ENCODE data around the gene FPGS. TPM values are rescaled to one million over a fixed set of nuclear protein-coding genes. Genes with fewer than 3 reads are reported as not detected.

FPGS gene
- total RNA-seq, 1 experiment from 2014 or later = 70.6 TPM

DNA sequence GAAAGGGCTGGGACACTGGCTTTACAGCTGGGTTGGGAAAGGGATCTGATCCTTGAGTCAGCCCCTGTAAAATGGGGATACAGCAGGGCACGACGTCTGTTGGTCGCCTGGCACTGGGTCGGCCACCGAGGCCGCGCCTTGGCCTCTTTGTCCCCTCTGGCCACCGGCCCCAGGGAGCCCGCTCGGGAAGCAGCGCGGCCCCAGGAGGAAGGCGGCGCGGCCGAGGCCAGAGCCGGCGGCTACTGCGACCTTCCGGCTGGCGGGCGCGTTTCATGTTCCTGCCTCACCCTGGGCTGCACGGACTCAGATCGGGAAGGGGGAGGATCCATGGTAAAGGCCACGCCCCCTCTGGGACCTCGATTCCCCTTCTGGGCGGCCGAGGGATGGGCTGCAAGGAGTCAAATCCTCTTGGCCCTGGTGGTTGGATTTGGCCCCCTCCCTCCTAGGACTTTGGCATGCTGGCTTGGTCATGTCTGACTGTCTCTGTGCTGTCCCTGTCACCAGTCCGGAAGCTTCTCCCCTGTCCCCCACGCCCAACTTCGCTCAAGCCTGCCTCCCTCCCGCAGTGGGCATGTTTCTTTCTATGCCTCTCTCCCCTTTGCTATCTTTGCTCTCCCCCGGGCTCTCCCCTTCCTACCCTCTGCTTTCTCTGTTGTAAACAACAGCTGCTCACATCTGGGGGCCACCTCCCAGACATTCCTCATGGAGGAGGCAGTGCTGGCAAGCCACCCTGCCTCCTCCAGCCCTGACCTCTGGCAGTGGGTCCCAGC is 25.8 kb downstream of the FPGS start:
- ChIA-PET POLR2A (interaction anchor here (0.6 kb wide), 2 partner anchors 73 to 372 kb away, joined by 3 to 4 read pairs; no protein-coding TSS in a partner anchor), CTCF (interaction anchor here (0.8 kb wide), 1 partner anchor 93 kb away, joined by 6 read pairs; the partner anchor contains the start of gene TOR2A), RAD21 (ENCODE audit: low non-redundant PET in 1 of 2, low total read pairs in 2 of 2, uncharacterized antibody in 2 of 2, unreplicated experiment in 2 of 2) (interaction anchor here in 1 of 2 experiments (0.6 kb wide), 1 partner anchor 33 kb away, joined by 4 read pairs; no protein-coding TSS in a partner anchor)
- intact Hi-C loops (cut with micrococcal nuclease) = no loop called here
- Histone ChIP-seq H3K79me2 (ENCODE audit: insufficient read depth, low read length) (no peaks in the 10 kb centered on the region), H3K4me1 (ENCODE audit: control insufficient read depth in 1 of 2, insufficient read depth in 2 of 2, low read length in 2 of 2) (peaks cover 17 to 25% of the 10 kb centered on the region in 2 experiments), H3K27me3 (ENCODE audit: insufficient read depth, low read length) (no peaks in the 10 kb centered on the region), H3K36me3 (ENCODE audit: control insufficient read depth in 1 of 2, insufficient read depth in 2 of 2, low read length in 2 of 2) (no peaks in the 10 kb centered on the region), H2AFZ (ENCODE audit: low read depth, low read length, poor library complexity, severe bottlenecking) (peak overlapping the region; percentile 79), H4K20me1 (ENCODE audit: insufficient read depth) (no peaks in the 10 kb centered on the region), H3K9me2 (ENCODE audit: insufficient read depth) (no peaks in the 10 kb centered on the region), H3K4me3 (replicated peaks in 1 of 2; ENCODE audit: low read depth in 1 of 2, low read length in 2 of 2) (peak overlapping the region; percentile 28 to 49), H3K9ac (ENCODE audit: low read length) (peak overlapping the region; percentile 40), H3K27ac (ENCODE audit: low read depth, low read length) (peak overlapping the region; percentile 36; the same call in 1 of the 2 replicates), H3K4me2 (ENCODE audit: low read length) (peak overlapping the region; percentile 87), H3K9me3 (ENCODE audit: control insufficient read depth in 1 of 2, insufficient read depth in 1 of 2, low read depth in 1 of 2, low read length in 2 of 2) (no peaks in the 10 kb centered on the region)
- BruUV-seq (replicated peaks) = no TSS peak
- DNase-seq (ENCODE audit: low read depth, low spot score) (peak; percentile 41), ATAC-seq (peak; percentile 85)
- TF ChIP-seq TCF7L2 (IDR thresholded peaks at IDR 0.05; ENCODE audit: borderline replicate concordance, extremely low read depth, insufficient read depth, insufficient read length) (peak; percentile 95), EZH2 (IDR thresholded peaks at IDR 0.05) (no peak), POLR2A (IDR thresholded peaks at IDR 0.05; ENCODE audit: borderline replicate concordance, extremely low read depth, insufficient read depth, insufficient read length) (peak; percentile 57), POLR2AphosphoS5 (IDR thresholded peaks at IDR 0.05; ENCODE audit: low read depth, low read length) (peak; percentile 72)

DNA sequence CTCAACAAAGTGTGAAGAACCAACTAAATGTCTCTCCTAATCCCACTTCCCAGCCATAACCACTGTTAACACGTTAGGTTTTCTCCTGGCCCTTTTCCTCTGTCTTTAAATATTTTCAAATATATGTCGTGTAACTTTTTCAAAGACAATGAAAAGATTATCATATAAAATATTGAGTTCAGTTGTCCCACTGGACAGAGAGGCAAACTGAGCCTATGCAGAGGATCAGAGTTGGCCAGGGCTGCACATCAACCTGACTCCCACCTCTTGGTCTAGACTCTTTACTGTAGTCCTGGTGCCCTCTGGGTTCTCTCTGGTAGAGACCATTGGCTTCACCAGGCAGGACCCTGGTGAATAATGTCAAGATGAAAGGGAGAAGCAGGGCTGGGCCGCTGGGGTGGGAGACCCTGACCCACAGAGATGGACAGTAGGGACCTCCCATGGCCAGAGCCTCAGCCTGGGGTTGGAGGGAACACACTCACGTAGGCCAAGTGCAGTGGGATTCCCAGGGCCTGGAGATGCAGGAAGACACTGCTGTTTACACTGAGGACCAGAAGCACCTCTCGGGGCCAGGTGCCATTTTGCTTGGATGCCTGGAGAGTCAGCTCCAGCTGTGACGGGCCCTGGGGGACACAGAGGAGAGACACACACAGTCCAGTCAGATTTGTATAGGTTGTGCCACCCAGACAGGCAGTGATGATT is 26.7 kb downstream of the FPGS start:
- Histone ChIP-seq H2AFZ (ENCODE audit: low read depth, low read length, poor library complexity, severe bottlenecking) (peak overlapping the region; percentile 79), H3K4me1 (ENCODE audit: control insufficient read depth in 1 of 2, insufficient read depth in 2 of 2, low read length in 2 of 2) (peaks cover 17 to 25% of the 10 kb centered on the region in 2 experiments), H3K9me3 (ENCODE audit: control insufficient read depth in 1 of 2, insufficient read depth in 1 of 2, low read depth in 1 of 2, low read length in 2 of 2) (no peaks in the 10 kb centered on the region), H3K79me2 (ENCODE audit: insufficient read depth, low read length) (no peaks in the 10 kb centered on the region), H3K9me2 (ENCODE audit: insufficient read depth) (no peaks in the 10 kb centered on the region), H3K4me3 (replicated peaks in 1 of 2; ENCODE audit: low read depth in 1 of 2, low read length in 2 of 2) (no peak overlapping the region), H3K36me3 (ENCODE audit: control insufficient read depth in 1 of 2, insufficient read depth in 2 of 2, low read length in 2 of 2) (no peaks in the 10 kb centered on the region), H3K27ac (ENCODE audit: low read depth, low read length) (no peak overlapping the region), H4K20me1 (ENCODE audit: insufficient read depth) (no peaks in the 10 kb centered on the region), H3K9ac (ENCODE audit: low read length) (no peak overlapping the region), H3K27me3 (ENCODE audit: insufficient read depth, low read length) (no peaks in the 10 kb centered on the region), H3K4me2 (ENCODE audit: low read length) (peak overlapping the region; percentile 87; the same call in 1 of the 2 replicates)
- no peak for DNase-seq (ENCODE audit: low read depth, low spot score)
- intact Hi-C loops (cut with micrococcal nuclease) = no loop called here
- ChIA-PET POLR2A (interaction anchor here (0.6 kb wide), 2 partner anchors 72 to 373 kb away, joined by 3 to 4 read pairs; no protein-coding TSS in a partner anchor), RAD21 (ENCODE audit: low non-redundant PET in 1 of 2, low total read pairs in 2 of 2, uncharacterized antibody in 2 of 2, unreplicated experiment in 2 of 2) (no interaction called here), CTCF (no interaction called here)
- no TSS peak for BruUV-seq (replicated peaks)
- no peak for ATAC-seq
- TF ChIP-seq SP1 (IDR thresholded peaks at IDR 0.05; ENCODE audit: low read depth) (no peak), REST (IDR thresholded peaks at IDR 0.05; ENCODE audit: low read depth) (no peak), POLR2AphosphoS5 (IDR thresholded peaks at IDR 0.05; ENCODE audit: low read depth, low read length) (no peak), CEBPB (IDR thresholded peaks at IDR 0.05; ENCODE audit: low read depth) (no peak), CTCF (IDR thresholded peaks at IDR 0.05 in 2 of 3, conservative IDR thresholded peaks at IDR 0.05 in 1 of 3; ENCODE audit: borderline replicate concordance in 1 of 3, insufficient read depth in 1 of 3, low read depth in 2 of 3, low read length in 2 of 3) (no peak), SRF (IDR thresholded peaks at IDR 0.05; ENCODE audit: low read depth) (no peak), ZNF274 (IDR thresholded peaks at IDR 0.05; ENCODE audit: low read depth, low read length) (no peak), POLR2A (IDR thresholded peaks at IDR 0.05; ENCODE audit: borderline replicate concordance, extremely low read depth, insufficient read depth, insufficient read length) (no peak), EZH2phosphoT487 (IDR thresholded peaks at IDR 0.05; ENCODE audit: borderline replicate concordance) (no peak)
